IMR-90 (cell line): Measurements from ENCODE around the gene NME1. TPM values are rescaled to one million over a fixed set of nuclear protein-coding genes. Genes with fewer than 3 reads are reported as not detected.

ENCODE experiments used
- ATAC-seq: fragments of 200-7000 bp; cut with Tn5 transposase; 2 replicates; pipeline ENCODE4 v1.9.1; 2020; ENCODE audit warnings: low read depth, mild to moderate bottlenecking, moderate library complexity
- BruUV-seq: library from RNA; stranded (reverse); fragments of 400-500 nt; replicated peaks from 2 replicates; lab custom pipeline; 2021; lab: Mats Ljungman, UMichigan
- CTCF ChIA-PET: fragments of 300-600 bp; formaldehyde crosslinking; extraction: SDS; loops from one replicate; lab custom pipeline; 2021; ENCODE audit warnings: antibody characterized with exemption; lab: Yijun Ruan, JAX
- POLR2A ChIA-PET: fragments of 300-600 bp; sonication (Branson Sonifier 250); formaldehyde crosslinking; loops from one replicate; lab custom pipeline; 2022; ENCODE audit warnings: antibody characterized with exemption; ENCODE audit not compliant: unreplicated experiment; lab: Charles Lee
- DNase-seq: peaks from one replicate; pipeline ENCODE4 v3.0.0; 2013
- H2AFZ ChIP-seq: replicated peaks from 2 replicates; pipeline ENCODE3; 2013; ENCODE audit warnings: low read length, mild to moderate bottlenecking; ENCODE audit not compliant: poor library complexity
- H2AK5ac ChIP-seq: 2 replicates; pipeline ENCODE4 v1.6.1; 2013; ENCODE audit warnings: low read depth, low read length, inconsistent platforms
- H2AK9ac ChIP-seq: replicated peaks from 2 replicates; pipeline ENCODE3; 2013; ENCODE audit warnings: mild to moderate bottlenecking, low read depth, low read length, moderate library complexity; ENCODE audit not compliant: poor library complexity
- H2BK120ac ChIP-seq: 2 replicates; pipeline ENCODE4 v1.6.1; 2013; ENCODE audit warnings: low read depth, low read length, inconsistent platforms
- H2BK15ac ChIP-seq: 3 replicates; pipeline ENCODE4 v1.6.1; 2013; ENCODE audit warnings: low read depth, low read length, inconsistent platforms
- H2BK20ac ChIP-seq: 2 replicates; pipeline ENCODE4 v1.6.1; 2013; ENCODE audit warnings: low read depth, mild to moderate bottlenecking, inconsistent platforms, low read length, moderate library complexity
- H2BK5ac ChIP-seq: 2 replicates; pipeline ENCODE4 v1.6.1; 2013; ENCODE audit warnings: mild to moderate bottlenecking, low read depth, low read length, inconsistent platforms; ENCODE audit not compliant: poor library complexity, severe bottlenecking
- H3K14ac ChIP-seq: replicated peaks from 2 replicates; pipeline ENCODE4 v1.6.1; 2013; ENCODE audit warnings: low read depth, low read length, inconsistent platforms
- H3K18ac ChIP-seq: 2 replicates; pipeline ENCODE4 v1.6.1; 2013; ENCODE audit warnings: low read depth, low read length, control low read depth
- H3K23ac ChIP-seq: 2 replicates; pipeline ENCODE4 v1.6.1; 2013; ENCODE audit warnings: low read depth, low read length, inconsistent platforms
- H3K27ac ChIP-seq: 2 replicates; pipeline ENCODE4 v1.5.1; 2013; ENCODE audit warnings: mild to moderate bottlenecking, control low read depth, low read length; ENCODE audit not compliant: insufficient read depth
- H3K27me3 ChIP-seq: 2 replicates; pipeline ENCODE4 v1.6.1; 2013; ENCODE audit warnings: low read length; ENCODE audit not compliant: control insufficient read depth, insufficient read depth
- H3K36me3 ChIP-seq: 2 replicates; pipeline ENCODE4 v1.6.1; 2013; ENCODE audit warnings: low read length, mixed read lengths; ENCODE audit not compliant: control insufficient read depth, insufficient read depth
- H3K4ac ChIP-seq: 2 replicates; pipeline ENCODE4 v1.6.1; 2013; ENCODE audit warnings: low read depth, low read length, inconsistent platforms
- H3K4me1 ChIP-seq: 2 replicates; pipeline ENCODE4 v1.6.1; 2013; ENCODE audit warnings: low read length, mixed read lengths; ENCODE audit not compliant: control insufficient read depth, insufficient read depth
- H3K4me2 ChIP-seq: 2 replicates; pipeline ENCODE4 v1.6.1; 2013; ENCODE audit warnings: low read depth, mild to moderate bottlenecking, control low read depth, low read length, moderate library complexity
- H3K4me3 ChIP-seq: 2 replicates; pipeline ENCODE4 v1.5.1; 2013; ENCODE audit warnings: low read depth, mild to moderate bottlenecking, control low read depth, low read length, moderate library complexity; ENCODE audit not compliant: insufficient read depth
- H3K56ac ChIP-seq: 2 replicates; pipeline ENCODE4 v1.6.1; 2013; ENCODE audit warnings: low read length, inconsistent platforms; ENCODE audit not compliant: insufficient read depth; ENCODE audit errors: extremely low read depth
- H3K79me1 ChIP-seq, 2 experiments: 2 replicates each; pipeline ENCODE4 v1.6.1; 2013; ENCODE audit warnings: low read length in 2 of 2, inconsistent platforms in 1 of 2, low read depth in 1 of 2
- H3K9ac ChIP-seq: 2 replicates; pipeline ENCODE4 v1.6.1; 2013; ENCODE audit warnings: low read depth, low read length, control low read depth
- H3K9me1 ChIP-seq: 2 replicates; pipeline ENCODE4 v1.6.1; 2013; ENCODE audit warnings: low read length, inconsistent platforms; ENCODE audit not compliant: insufficient read depth
- H3K9me3 ChIP-seq: 2 replicates; pipeline ENCODE4 v1.6.1; 2013; ENCODE audit warnings: low read length; ENCODE audit not compliant: control insufficient read depth, insufficient read depth
- H4K20me1 ChIP-seq: 2 replicates; pipeline ENCODE4 v1.6.1; 2013; ENCODE audit warnings: low read length, inconsistent platforms; ENCODE audit not compliant: insufficient read depth
- H4K5ac ChIP-seq: 2 replicates; pipeline ENCODE4 v1.6.1; 2013; ENCODE audit warnings: mild to moderate bottlenecking, low read depth, low read length, control low read depth
- H4K8ac ChIP-seq, 2 experiments: 2 replicates each; pipeline ENCODE4 v1.6.1; 2013; ENCODE audit warnings: low read depth in 2 of 2, low read length in 2 of 2, control low read depth in 1 of 2, inconsistent platforms in 1 of 2
- H4K91ac ChIP-seq: 2 replicates; pipeline ENCODE4 v1.6.1; 2013; ENCODE audit warnings: low read depth, low read length, inconsistent platforms; ENCODE audit not compliant: insufficient read depth
- BHLHE40 ChIP-seq: fragments of 150-350 bp; IDR thresholded peaks from 2 replicates; pipeline ENCODE4 v1.6.1; 2016; ENCODE audit warnings: mild to moderate bottlenecking, low read depth, low read length
- ELK1 ChIP-seq: fragments of 150-350 bp; IDR thresholded peaks from 2 replicates; pipeline ENCODE4 v1.6.1; 2016; ENCODE audit warnings: low read depth, mild to moderate bottlenecking, low read length, moderate library complexity, borderline replicate concordance
- MXI1 ChIP-seq: IDR thresholded peaks from 2 replicates; pipeline ENCODE4 v1.6.1; 2012; ENCODE audit warnings: low read depth, mild to moderate bottlenecking, low read length, moderate library complexity, borderline replicate concordance
- NFE2L2 ChIP-seq: fragments of 150-350 bp; IDR thresholded peaks from 2 replicates; pipeline ENCODE4 v1.6.1; 2016; ENCODE audit warnings: low read depth, mild to moderate bottlenecking, low read length
- SMC3 ChIP-seq: fragments of 150-350 bp; IDR thresholded peaks from 2 replicates; pipeline ENCODE4 v1.6.1; 2016; ENCODE audit warnings: low read depth, mild to moderate bottlenecking, antibody characterized with exemption, low read length, moderate library complexity
- WGBS, 2 experiments: methylation state at CpG; one replicate each; pipeline versions ENCODE4 v1.1.5 to v1.1.7; 2013; ENCODE audit warnings: missing lambda C conversion rate in 2 of 2; ENCODE audit not compliant: insufficient read length in 1 of 2; ENCODE audit errors: extremely low coverage in 2 of 2; 5-methylcytosine and 5-hydroxymethylcytosine counted together
- dilution Hi-C: fragments of 300-500 bp; cut with HindIII; formaldehyde crosslinking; loops from one replicate; pipeline ENCODE4 v1.14.3; 2018; ENCODE audit warnings: low sequenced_read_pairs; ENCODE audit not compliant: unreplicated experiment
- in situ Hi-C: fragments of 300-500 bp; cut with MboI; formaldehyde crosslinking; loops from 3 replicates; pipeline ENCODE4 v1.14.3; 2019; ENCODE audit warnings: low sequenced_read_pairs, inconsistent platforms, mixed read lengths
- intact Hi-C: fragments of 100-400 bp; cut with micrococcal nuclease; formaldehyde crosslinking; loops from 2 replicates; pipeline ENCODE4 v1.10.0; 2022
- polyA plus RNA-seq, 3 experiments: library from polyadenylated mRNA; depleted of rRNA; stranded (reverse); fragments of >200 nt; gene quantifications; 2 replicates each; pipeline ENCODE4 v1.2.3, GENCODE V29; 2012; ENCODE audit warnings: low replicate concordance in 1 of 3
- total RNA-seq: library from RNA; depleted of rRNA; stranded (reverse); fragments of >200 nt; gene quantifications from 2 replicates; pipeline ENCODE4 v1.2.3, GENCODE V29; 2012

The NME1 gene
- total and polyA plus RNA-seq, 2 of the 4 experiments (the other 2 are of a cell fraction), result 311 to 312 TPM

- BruUV-seq, result no TSS peak
Measured at GRCh38 chr17:51150932-51151331, 2.4 kb upstream of the NME1 start.

More at GRCh38 chr17:51150932-51151331, 2.4 kb upstream of the NME1 start:
- no peak overlapping the region for H3K14ac ChIP-seq
- no peak overlapping the region for H3K18ac ChIP-seq
- CTCF ChIA-PET, result no interaction called here
- intact Hi-C loops (no loop called here), in situ Hi-C loops (loop anchor here (5.0 kb wide), 1 partner anchor 149 kb away; no protein-coding TSS in a partner anchor), dilution Hi-C loops (no loop called here)
- ATAC-seq (no peak), DNase-seq (no peak)
- no peaks in the 10 kb centered on the region; the same call in 1 of the 2 replicates for H4K20me1 ChIP-seq
- H3K79me1 ChIP-seq, result peaks cover 4 to 24% of the 10 kb centered on the region in 2 experiments; a peak in 2 of 4 replicates
- WGBS, 2 experiments, result no CpG with 5 or more reads among the region's 5 CpGs
- H2BK15ac ChIP-seq, result no peak overlapping the region
- no peaks in the 10 kb centered on the region for H3K4me1 ChIP-seq
- H3K4me2 ChIP-seq, result no peak overlapping the region
- H2AFZ ChIP-seq, result no peak overlapping the region
- H2BK20ac ChIP-seq, result no peak overlapping the region
- no peaks in the 10 kb centered on the region for H3K27me3 ChIP-seq
- H3K9ac ChIP-seq, result no peak overlapping the region
- no peak overlapping the region for H4K8ac ChIP-seq
- H3K9me3 ChIP-seq, result no peaks in the 10 kb centered on the region
- no peak overlapping the region for H2BK120ac ChIP-seq
- no peak overlapping the region for H4K5ac ChIP-seq
- H3K27ac ChIP-seq, result no peak overlapping the region
- H2AK9ac ChIP-seq, result no peak overlapping the region
- H3K4ac ChIP-seq, result no peak overlapping the region
- no peak overlapping the region for H4K91ac ChIP-seq
- H3K23ac ChIP-seq, result no peak overlapping the region
- H2BK5ac ChIP-seq, result no peak overlapping the region
- H3K56ac ChIP-seq, result no peak overlapping the region
- no peaks in the 10 kb centered on the region; the same call in 1 of the 2 replicates for H3K36me3 ChIP-seq
- TF ChIP-seq ELK1 (no peak), SMC3 (no peak), BHLHE40 (no peak), MXI1 (no peak), NFE2L2 (no peak)
- no peak overlapping the region for H3K4me3 ChIP-seq
- H3K9me1 ChIP-seq, result peaks cover 9% of the 10 kb centered on the region; the same call in 1 of the 2 replicates
- POLR2A ChIA-PET, result no interaction called here
- no peak overlapping the region for H2AK5ac ChIP-seq
